Measurements from ENCODE around the gene COMT. TPM values are rescaled to one million over a fixed set of nuclear protein-coding genes. Genes with fewer than 3 reads are reported as not detected.
"Not testable (repeated sequence)": the region's sequence is repeated elsewhere in the genome, so short reads cannot be mapped to it uniquely, and the experiment has no call there.

Gene COMT
- total and polyA plus RNA-seq, 5 experiments from 2014 or later = 40.7 to 97.2 (median 92.1) TPM

DNA sequence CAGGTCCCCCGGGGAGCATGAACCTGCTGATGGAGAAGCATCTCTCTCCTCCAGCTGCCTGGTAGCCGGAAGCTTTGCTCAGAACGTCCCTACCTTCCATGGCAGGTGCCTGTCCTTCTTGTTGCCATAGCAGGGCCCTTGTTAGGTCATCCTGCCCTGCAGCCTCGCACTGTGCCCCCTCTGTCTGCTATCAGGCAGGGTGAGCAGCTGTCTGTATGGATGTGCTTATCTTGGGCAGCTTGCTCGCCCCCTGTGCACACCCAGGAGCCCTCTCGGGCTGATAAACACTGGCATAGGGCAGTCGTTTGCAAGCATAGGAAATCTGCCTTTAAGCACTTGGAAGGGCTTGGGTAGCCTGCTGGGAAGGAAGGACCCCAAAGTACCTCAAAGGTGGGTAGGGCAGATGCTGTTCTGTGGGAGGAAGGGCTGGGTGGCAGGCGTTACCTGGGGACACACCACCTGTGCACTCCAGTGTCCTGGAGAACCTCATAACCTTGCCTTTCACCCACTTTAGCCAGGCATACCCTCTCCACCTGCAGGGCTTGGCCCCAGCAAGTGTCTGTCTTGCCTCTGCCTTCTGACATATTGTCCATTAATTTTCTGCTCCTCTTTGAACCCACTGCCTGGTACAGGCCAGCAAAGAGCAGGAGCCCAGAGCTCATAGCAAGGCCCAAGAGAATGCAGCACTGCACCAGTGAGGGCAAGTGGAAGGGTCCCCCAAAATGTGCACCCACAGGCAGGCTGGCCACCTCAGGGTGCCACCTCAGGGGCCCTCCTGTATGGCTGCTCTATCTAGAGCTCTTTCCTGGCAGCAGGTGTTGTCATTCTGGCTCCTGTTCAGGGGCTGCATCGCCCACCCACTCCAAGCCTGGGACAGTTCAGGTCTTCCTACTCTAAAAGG, 8.0 kb upstream of the COMT start:
- Mint-ChIP-seq H3K36me3 (peaks cover 26 to 30% (median 26%) of the 10 kb centered on the region in 3 donors), H3K4me3 (no peak overlapping the region), H3K27ac (peak overlapping the region in 2 of 10 donors; percentile 8 to 18), H3K9me3 (peaks cover 5 to 29% (median 14%) of the 10 kb centered on the region in 9 donors), H3K27me3 (no peaks in the 10 kb centered on the region), H3K4me1 (peaks cover 0 to 21% (median 13%) of the 10 kb centered on the region in 4 donors)
- POLR2A ChIA-PET = interaction anchor here (0.6 kb wide), 2 partner anchors 107 to 1947 kb away, joined by 3 to 5 read pairs; no protein-coding TSS in a partner anchor
- ATAC-seq (no peak), DNase-seq (no peak)

DNA sequence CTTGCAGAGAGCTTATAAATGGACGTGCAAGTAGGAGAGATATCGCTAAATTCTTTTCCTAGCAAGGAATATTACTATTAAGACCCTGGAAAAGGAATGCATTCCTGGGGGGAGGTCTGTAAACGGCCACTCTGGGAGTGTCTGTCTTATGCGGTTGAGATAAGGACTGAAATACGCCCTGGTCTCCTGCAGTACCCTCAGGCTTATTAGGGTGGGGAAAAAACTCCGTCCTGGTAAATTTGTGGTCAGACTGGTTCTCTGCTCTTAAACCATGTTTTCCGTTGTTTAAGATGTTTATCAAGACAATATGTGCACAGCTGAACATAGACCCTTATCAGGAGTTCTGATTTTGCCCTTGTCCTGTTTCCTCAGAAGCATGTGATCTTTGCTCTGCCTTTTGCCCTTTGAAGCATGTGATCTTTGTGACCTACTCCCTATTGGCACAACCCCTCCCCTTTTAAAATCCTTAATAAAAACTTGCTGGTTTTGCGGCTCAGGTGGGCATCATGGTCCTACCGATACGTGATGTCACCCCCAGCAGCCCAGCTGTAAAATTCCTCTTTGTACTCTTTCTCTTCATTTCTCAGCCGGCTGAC, 6.4 kb upstream of the COMT start:
- POLR2A ChIA-PET, H3K4me3 Mint-ChIP-seq, H3K27me3 Mint-ChIP-seq, DNase-seq, ATAC-seq: not testable (repeated sequence)
- Mint-ChIP-seq H3K9me3 (peaks cover 5 to 29% (median 14%) of the 10 kb centered on the region in 9 donors), H3K36me3 (peaks cover 26 to 30% (median 26%) of the 10 kb centered on the region in 3 donors), H3K4me1 (peaks cover 1 to 16% (median 14%) of the 10 kb centered on the region in 4 donors), H3K27ac (peak overlapping the region in 3 of 10 donors; percentile 47 to 88 (median 58))

DNA sequence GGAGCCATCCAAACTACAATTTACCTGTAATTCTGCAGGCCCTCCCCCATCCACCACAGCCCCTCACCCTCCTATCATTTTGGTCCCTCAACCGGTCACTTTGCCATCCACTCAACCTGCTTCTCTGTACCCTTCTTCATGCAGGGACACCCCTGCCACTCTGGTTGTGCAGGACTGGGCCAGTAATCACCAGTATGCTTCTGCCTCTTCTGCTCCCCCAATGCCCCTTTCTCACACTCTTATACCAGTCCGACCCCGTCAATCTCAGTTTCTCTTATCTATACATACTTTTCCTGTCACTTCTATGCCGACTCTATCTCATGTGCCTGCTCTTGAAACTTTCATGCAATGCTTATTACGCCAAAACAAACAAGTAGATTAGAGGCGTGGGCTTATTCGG, 5.1 kb upstream of the COMT start:
- Mint-ChIP-seq H3K4me3 (no peak overlapping the region), H3K9me3 (peaks cover 5 to 29% (median 14%) of the 10 kb centered on the region in 9 donors), H3K27me3 (no peaks in the 10 kb centered on the region), H3K36me3 (peaks cover 26 to 30% (median 26%) of the 10 kb centered on the region in 3 donors), H3K27ac (no peak overlapping the region), H3K4me1 (peaks cover 13 to 28% (median 19%) of the 10 kb centered on the region in 4 donors)
- POLR2A ChIA-PET = no interaction called here
- no peak for DNase-seq
- no peak for ATAC-seq

DNA sequence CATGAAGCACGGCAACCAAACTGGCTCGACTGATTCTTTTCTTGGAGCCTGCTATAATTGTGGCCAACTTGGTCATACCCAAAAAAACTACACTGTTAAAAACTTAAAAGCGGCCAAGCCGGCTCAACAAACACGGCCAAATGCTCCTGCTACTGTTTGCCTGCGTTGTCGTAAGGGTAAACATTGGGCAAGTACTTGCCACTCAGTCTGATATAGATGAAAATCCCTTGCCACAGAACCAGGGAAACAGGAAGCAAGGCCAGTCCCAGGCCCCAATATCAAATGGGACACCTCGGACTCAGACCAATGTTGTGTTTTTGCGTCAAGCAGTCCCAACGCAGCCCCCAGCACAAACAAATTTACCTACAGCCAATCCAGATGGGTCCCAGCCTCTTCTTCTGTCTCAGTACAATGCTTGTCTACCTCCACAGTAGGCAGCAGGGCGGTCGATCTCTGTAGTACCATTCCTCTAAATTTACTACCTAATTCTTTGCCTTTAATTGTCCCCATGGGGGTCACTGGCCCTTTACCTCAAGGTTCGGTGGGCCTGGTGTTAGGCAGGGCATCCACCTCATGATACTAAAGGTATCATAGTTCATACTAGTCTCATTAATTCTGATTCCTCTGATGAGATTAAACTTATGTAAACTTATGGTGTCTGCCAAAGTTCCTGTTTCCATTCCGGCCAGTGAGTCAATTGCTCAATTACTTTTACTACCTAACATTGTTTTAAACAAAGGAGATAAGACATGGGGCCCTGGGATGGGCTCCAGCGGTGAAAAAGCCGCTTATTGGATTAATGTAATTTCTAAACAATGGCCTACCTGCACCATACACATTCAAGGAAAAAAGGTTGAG, 3.7 kb upstream of the COMT start:
- DNase-seq = no peak
- Mint-ChIP-seq H3K4me3 (no peak overlapping the region), H3K9me3 (peaks cover 5 to 29% (median 14%) of the 10 kb centered on the region in 9 donors), H3K27ac (no peak overlapping the region), H3K27me3 (no peaks in the 10 kb centered on the region), H3K36me3 (peaks cover 26 to 30% (median 26%) of the 10 kb centered on the region in 3 donors), H3K4me1 (peaks cover 18 to 34% (median 23%) of the 10 kb centered on the region in 4 donors)
- POLR2A ChIA-PET = no interaction called here
- ATAC-seq = no peak

DNA sequence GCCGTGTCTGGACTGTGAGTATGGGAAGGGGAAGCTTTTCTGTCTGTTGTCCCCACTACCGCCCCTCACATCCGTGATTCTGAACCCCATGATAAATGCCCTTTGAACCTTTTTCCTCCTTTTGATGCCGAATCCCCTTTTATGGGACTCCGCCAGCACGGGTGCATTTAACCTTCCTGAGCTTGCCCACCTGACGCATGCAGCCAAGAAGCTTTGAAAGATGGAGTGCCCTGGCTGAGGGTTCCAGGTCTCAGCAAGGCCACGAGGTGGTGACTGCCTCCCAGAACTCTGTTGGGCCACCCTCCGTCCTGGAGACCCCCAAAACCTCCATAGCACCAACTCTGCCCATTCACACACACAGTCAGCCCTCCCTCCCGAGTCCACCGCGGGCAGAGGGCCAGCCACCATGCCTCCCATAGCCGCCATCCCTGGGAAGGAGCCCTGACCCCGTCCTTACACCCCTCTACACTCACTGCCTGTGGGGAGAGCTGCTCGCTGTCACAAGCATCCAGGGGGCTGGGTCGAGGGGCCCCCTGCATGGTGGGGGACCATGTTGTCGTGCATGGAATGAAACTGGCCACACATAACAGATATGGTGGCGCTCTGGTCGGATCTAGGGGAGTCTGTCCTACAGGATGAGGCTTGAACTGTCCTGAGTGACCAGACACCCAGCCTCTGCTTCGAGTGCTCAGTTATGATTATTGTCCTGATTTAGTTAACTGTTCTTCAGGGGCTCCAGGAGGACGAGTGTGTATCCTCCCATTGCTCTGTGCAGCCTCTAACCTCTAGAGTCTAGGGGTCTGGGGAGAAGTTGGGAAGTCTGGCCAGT, 822 bp upstream of the COMT start:
- H3K4me1 Mint-ChIP-seq = peaks cover 23 to 56% (median 41%) of the 10 kb centered on the region in 4 donors
- peaks cover 5 to 24% (median 11%) of the 10 kb centered on the region in 9 donors for H3K9me3 Mint-ChIP-seq
- H3K4me3 Mint-ChIP-seq = peak overlapping the region; percentile 89 to 98 (median 92)
- POLR2A ChIA-PET = interaction anchor here (0.7 to 1.3 kb wide), 5 partner anchors 38 to 382 kb away, joined by 3 to 4 read pairs (median 3); no protein-coding TSS in a partner anchor
- H3K36me3 Mint-ChIP-seq = peaks cover 20 to 22% (median 21%) of the 10 kb centered on the region in 3 donors
- no peaks in the 10 kb centered on the region for H3K27me3 Mint-ChIP-seq
- peak overlapping the region; percentile 91 to 98 (median 96) for H3K27ac Mint-ChIP-seq
- ATAC-seq (no peak), DNase-seq (no peak)

DNA sequence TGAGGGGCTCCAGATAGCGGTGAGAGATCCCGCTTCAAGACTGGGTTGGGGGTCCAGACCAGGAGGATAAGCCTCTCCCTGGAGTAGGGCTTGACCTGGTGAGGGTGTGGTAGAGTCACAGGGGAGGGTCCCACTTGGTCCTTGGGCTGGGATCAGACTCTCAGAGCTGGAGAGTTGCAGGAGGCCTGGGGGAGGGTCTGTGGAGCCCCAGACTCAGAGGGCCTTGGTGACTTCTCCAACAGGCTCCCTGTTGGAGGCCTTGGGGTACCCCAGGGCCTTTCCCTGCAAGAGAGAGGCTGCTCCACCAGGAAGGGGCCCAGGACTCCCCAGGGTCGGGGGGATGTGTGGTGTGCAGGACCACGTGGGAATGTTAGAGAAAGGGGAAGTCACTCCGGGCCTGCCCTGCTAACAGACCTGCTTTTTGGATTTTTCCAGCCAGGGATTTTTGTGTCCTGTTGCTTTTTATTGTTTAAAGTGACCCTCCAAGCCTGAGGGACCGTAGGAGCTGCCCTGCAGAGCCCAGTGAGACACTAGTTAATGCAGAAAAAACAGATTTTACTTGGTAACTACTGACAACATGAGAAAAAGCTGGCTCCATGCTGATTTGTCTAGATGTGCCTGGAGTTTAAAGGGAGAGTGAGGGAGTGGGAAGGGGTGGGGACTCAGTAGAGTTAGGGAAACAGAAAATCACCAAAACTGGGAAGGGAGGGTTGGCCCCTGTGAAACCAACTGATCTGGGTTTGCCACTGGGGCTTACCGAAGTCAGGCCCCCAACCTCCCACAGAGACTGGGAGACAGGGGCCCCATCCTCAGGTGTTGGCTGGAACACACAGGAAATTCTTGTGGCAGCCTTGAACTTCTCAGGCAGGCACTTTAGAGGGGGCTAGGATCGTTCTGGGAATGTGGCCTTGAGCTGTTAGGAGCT, 847 bp downstream of the COMT start:
- peaks cover 23 to 64% (median 48%) of the 10 kb centered on the region in 4 donors for H3K4me1 Mint-ChIP-seq
- DNase-seq = peak in 1 of 10 donors; percentile 14
- H3K4me3 Mint-ChIP-seq = peak overlapping the region; percentile 89 to 98 (median 92)
- H3K27me3 Mint-ChIP-seq = no peaks in the 10 kb centered on the region
- POLR2A ChIA-PET = interaction anchor here (0.7 to 1.1 kb wide), 7 partner anchors 39 to 212 kb away, joined by 3 to 7 read pairs (median 3); partner anchors contain the start of gene TANGO2
- peak overlapping the region; percentile 91 to 98 (median 96) for H3K27ac Mint-ChIP-seq
- peaks cover 5 to 6% (median 6%) of the 10 kb centered on the region in 3 donors for H3K36me3 Mint-ChIP-seq
- H3K9me3 Mint-ChIP-seq = peaks cover 0 to 8% (median 0%) of the 10 kb centered on the region in 9 donors
- ATAC-seq = peak; percentile 19 to 21

DNA sequence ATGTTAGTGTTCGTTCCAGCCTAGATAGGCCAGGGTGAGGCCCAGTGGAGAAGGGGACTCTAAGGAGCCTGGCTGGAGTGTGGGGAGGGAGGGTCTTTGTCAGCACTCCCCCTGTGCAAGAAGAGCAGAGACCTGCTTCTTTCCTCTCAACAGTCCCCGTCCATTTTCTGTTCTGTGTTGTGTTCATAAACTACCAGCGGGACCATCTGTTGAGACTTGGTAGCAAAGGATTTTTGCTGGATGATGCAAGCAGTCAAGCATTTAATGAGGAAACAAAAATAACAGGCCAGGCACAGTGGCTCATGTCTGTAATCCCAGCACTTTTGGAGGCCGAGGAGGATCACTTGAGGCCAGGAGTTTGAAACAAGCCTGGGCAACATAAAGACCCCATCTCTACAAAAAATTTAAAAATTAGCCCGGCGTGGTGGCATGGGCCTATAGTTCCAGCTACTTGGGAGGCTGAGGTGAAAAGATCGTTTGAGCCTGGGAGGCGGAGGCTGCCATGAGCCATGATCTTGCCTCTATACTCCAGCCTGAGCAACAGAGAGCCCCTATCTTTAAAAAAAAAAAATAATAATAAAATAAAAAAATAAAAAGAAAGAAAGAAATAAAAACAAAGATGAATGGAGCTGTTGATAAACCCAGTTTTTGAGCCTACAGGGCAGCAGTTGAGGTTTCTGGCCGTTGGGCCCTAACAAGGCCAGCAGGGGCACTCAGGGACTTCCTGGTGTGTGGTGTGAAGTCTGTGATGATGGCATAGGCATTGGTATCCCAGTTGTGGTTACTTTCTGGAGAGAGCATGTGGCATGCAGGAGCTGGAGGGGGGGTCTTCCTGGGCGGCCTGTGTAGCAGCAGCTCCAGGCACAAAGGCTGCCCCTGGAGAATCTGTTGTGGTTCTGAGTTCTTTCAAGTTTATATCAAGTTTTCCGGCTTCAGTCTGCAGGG, 1.8 kb downstream of the COMT start:
- POLR2A ChIA-PET = interaction anchor here (0.7 to 0.8 kb wide), 2 partner anchors 78 to 213 kb away, joined by 3 to 4 read pairs; partner anchors contain the start of gene TANGO2
- peak overlapping the region; percentile 89 to 98 (median 92) for H3K4me3 Mint-ChIP-seq
- H3K9me3 Mint-ChIP-seq = no peaks in the 10 kb centered on the region
- no peaks in the 10 kb centered on the region for H3K27me3 Mint-ChIP-seq
- DNase-seq (no peak), ATAC-seq (no peak)
- peak overlapping the region; percentile 91 to 98 (median 96) for H3K27ac Mint-ChIP-seq
- peaks cover 21 to 65% (median 53%) of the 10 kb centered on the region in 4 donors for H3K4me1 Mint-ChIP-seq
- no peaks in the 10 kb centered on the region for H3K36me3 Mint-ChIP-seq

DNA sequence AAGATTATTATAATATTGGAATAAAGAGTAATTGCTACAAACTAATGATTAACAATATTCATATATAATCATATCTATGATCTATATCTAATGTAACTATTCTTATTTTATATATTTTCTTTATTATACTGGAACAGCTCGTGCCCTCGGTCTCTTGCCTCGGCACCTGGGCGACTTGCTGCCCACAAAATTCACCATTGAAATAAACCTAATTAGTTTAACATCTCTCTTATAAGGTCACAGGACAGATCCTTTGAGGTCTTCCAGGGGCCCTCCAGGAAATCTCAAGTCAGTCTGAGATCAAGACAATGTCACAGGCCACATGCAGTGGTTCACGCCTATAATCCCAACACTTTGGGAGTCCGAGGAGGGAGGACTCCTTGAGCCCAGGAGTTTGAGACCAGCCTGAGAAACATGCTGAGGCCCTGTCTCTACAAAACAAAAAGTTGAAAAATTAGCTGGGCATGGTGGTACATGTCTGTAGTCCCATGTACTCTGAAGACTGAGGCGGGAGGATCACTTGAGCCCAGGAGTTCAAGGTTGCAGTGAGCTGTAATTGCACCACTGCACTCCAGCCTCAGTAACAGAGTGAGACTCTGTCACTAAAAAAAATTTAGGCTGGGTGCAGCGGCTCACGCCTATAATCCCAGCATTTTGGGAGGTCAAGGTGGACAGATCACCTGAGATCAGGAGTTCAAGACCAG, 6.6 kb downstream of the COMT start:
- Mint-ChIP-seq H3K4me1 (peaks cover 15 to 40% (median 27%) of the 10 kb centered on the region in 4 donors), H3K9me3 (no peaks in the 10 kb centered on the region), H3K27ac (no peak overlapping the region), H3K36me3 (peaks cover 0 to 19% (median 4%) of the 10 kb centered on the region in 3 donors), H3K4me3 (no peak overlapping the region), H3K27me3 (no peaks in the 10 kb centered on the region)
- DNase-seq (peak in 1 of 10 donors; percentile 9), ATAC-seq (no peak)
- POLR2A ChIA-PET = no interaction called here

DNA sequence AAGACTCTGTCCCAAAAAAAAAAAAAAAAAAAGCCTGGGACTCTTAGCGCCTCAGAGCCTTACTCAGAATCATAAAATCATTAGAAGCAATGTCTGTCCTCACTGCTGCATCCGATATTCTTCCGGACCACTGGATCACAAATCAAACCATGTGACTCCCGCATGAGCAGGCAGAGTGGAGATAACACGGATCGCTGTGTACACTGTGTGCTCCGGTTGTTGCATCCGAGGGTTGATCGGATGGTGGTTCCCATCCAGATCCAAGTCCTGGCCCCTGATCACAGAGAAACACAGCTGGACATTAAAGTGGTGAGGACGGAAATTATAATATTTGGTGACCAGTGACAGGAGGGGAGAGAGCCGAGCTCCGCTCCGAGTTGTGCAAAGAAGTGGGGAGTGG, 9.8 kb downstream of the COMT start:
- no peaks in the 10 kb centered on the region for H3K9me3 Mint-ChIP-seq
- H3K4me3 Mint-ChIP-seq = peak overlapping the region in 1 of 10 donors; percentile 30
- ATAC-seq (no peak), DNase-seq (peak in 1 of 10 donors; percentile 3)
- H3K4me1 Mint-ChIP-seq = peaks cover 18 to 37% (median 27%) of the 10 kb centered on the region in 4 donors
- H3K36me3 Mint-ChIP-seq = peaks cover 0 to 19% (median 4%) of the 10 kb centered on the region in 3 donors
- POLR2A ChIA-PET = no interaction called here
- peak overlapping the region in 2 of 10 donors; percentile 0 to 29 for H3K27ac Mint-ChIP-seq
- H3K27me3 Mint-ChIP-seq = no peaks in the 10 kb centered on the region

Data from naive thymus-derived CD8-positive, alpha-beta T cell (primary cell).